Naive thymus-derived CD8-positive, alpha-beta T cell (primary cell): ENCODE data around the gene YBX1. TPM values are rescaled to one million over a fixed set of nuclear protein-coding genes. Genes with fewer than 3 reads are reported as not detected.
A peak's percentile ranks its signal among the peaks of the same experiment; 100 is the strongest.
"Not testable (repeated sequence)": the region's sequence is repeated elsewhere in the genome, so short reads cannot be mapped to it uniquely, and the experiment has no call there.

Experiments
- ATAC-seq, 2 donors: fragments of 150-1000 bp; cut with Tn5 transposase in 1 of 2; sonication (Bioruptor Pico), chemical (Tn5 transposase) in 1 of 2; 1 replicate in 1 of 2; 2 replicates in 1 of 2; pipeline ENCODE4 v1.10.0; 2021; ENCODE audit warnings: mild to moderate bottlenecking in 2 of 2, moderate library complexity in 2 of 2
- POLR2A ChIA-PET: fragments of 350-600 bp; sonication (Branson Sonifier 250); formaldehyde crosslinking; loops from one replicate; lab custom pipeline; 2021; ENCODE audit warnings: antibody characterized with exemption; lab: Charles Lee
- DNase-seq, 10 donors: peaks; one replicate each; pipeline versions ENCODE4 v3.0.0 to v3.0.0-alpha.2; 2020 to 2022
- H3K27ac Mint-ChIP-seq, 10 donors: one replicate each; pipeline ENCODE4 v1.8.0; 2020 to 2022; ENCODE audit warnings: mild to moderate bottlenecking in 10 of 10, mixed read lengths in 10 of 10, moderate library complexity in 4 of 10, inconsistent platforms in 1 of 10
- H3K27me3 Mint-ChIP-seq, 5 donors: one replicate each; pipeline ENCODE4 v1.8.0; 2021 to 2022; ENCODE audit warnings: mixed read lengths in 5 of 5
- H3K36me3 Mint-ChIP-seq, 3 donors: one replicate each; pipeline ENCODE4 v1.8.0; 2020 to 2022; ENCODE audit warnings: mixed read lengths in 3 of 3, mild to moderate bottlenecking in 2 of 3, inconsistent platforms in 1 of 3
- H3K4me1 Mint-ChIP-seq, 4 donors: one replicate each; pipeline ENCODE4 v1.8.0; 2021 to 2022; ENCODE audit warnings: mixed read lengths in 4 of 4
- H3K4me3 Mint-ChIP-seq, 10 donors: one replicate each; pipeline ENCODE4 v1.8.0; 2020 to 2022; ENCODE audit warnings: mild to moderate bottlenecking in 10 of 10, mixed read lengths in 10 of 10, moderate library complexity in 6 of 10, inconsistent platforms in 1 of 10
- H3K9me3 Mint-ChIP-seq, 9 donors: one replicate each; pipeline ENCODE4 v1.8.0; 2020 to 2022; ENCODE audit warnings: mixed read lengths in 9 of 9, mild to moderate bottlenecking in 3 of 9, inconsistent platforms in 1 of 9, moderate library complexity in 1 of 9
- polyA plus RNA-seq, 3 donors: library from polyadenylated mRNA; unstranded; fragments of 300-500 nt; fragmentation: Illumina TruSeq; gene quantifications; one replicate each; pipeline ENCODE4 v1.2.3, GENCODE V29; 2021
- total RNA-seq, 8 experiments: library from RNA in 2 of 8; stranded (reverse) in 2 of 8; gene quantifications; one replicate each; pipeline ENCODE4 v1.2.3 and lab custom pipeline; 2021 to 2026

YBX1 gene
- total and polyA plus RNA-seq, 5 experiments from 2014 or later, result 80.5 to 319 (median 89.2) TPM

GRCh38 chr1:42722403-42722802 is 40.2 kb downstream of the YBX1 start:
- not testable (repeated sequence) for H3K27me3 Mint-ChIP-seq, H3K4me1 Mint-ChIP-seq, H3K9me3 Mint-ChIP-seq, DNase-seq, H3K4me3 Mint-ChIP-seq, ATAC-seq, H3K27ac Mint-ChIP-seq
- H3K36me3 Mint-ChIP-seq, result peaks cover 0 to 13% (median 9%) of the 10 kb centered on the region in 3 donors
- POLR2A ChIA-PET, result interaction anchor here (0.7 kb wide), 2 partner anchors 981 to 1975 kb away, joined by 5 to 6 read pairs; no protein-coding TSS in a partner anchor

GRCh38 chr1:42723511-42723910 is 41.3 kb downstream of the YBX1 start:
- H3K4me3 Mint-ChIP-seq, result no peak overlapping the region
- H3K27me3 Mint-ChIP-seq, result no peaks in the 10 kb centered on the region
- POLR2A ChIA-PET, result no interaction called here
- no peaks in the 10 kb centered on the region for H3K9me3 Mint-ChIP-seq
- H3K27ac Mint-ChIP-seq, result peak overlapping the region in 1 of 10 donors; percentile 15
- H3K4me1 Mint-ChIP-seq, result no peaks in the 10 kb centered on the region
- peaks cover 0 to 5% (median 4%) of the 10 kb centered on the region in 3 donors for H3K36me3 Mint-ChIP-seq
- DNase-seq, result no peak
- no peak for ATAC-seq

GRCh38 chr1:42725820-42726219 is 43.6 kb downstream of the YBX1 start:
- ATAC-seq, H3K4me3 Mint-ChIP-seq, H3K27me3 Mint-ChIP-seq, POLR2A ChIA-PET, H3K36me3 Mint-ChIP-seq, H3K9me3 Mint-ChIP-seq, DNase-seq, H3K4me1 Mint-ChIP-seq: not testable (repeated sequence)
- peak overlapping the region in 1 of 10 donors; percentile 0 for H3K27ac Mint-ChIP-seq

GRCh38 chr1:42730002-42730401 is 47.8 kb downstream of the YBX1 start:
- ATAC-seq, result no peak
- POLR2A ChIA-PET, result no interaction called here
- Mint-ChIP-seq H3K27ac (no peak overlapping the region), H3K36me3 (no peaks in the 10 kb centered on the region), H3K4me3 (no peak overlapping the region), H3K4me1 (no peaks in the 10 kb centered on the region), H3K9me3 (no peaks in the 10 kb centered on the region), H3K27me3 (no peaks in the 10 kb centered on the region)
- no peak for DNase-seq

GRCh38 chr1:42730988-42731387 is 48.8 kb downstream of the YBX1 start:
- H3K27ac Mint-ChIP-seq, result no peak overlapping the region
- no peaks in the 10 kb centered on the region for H3K4me1 Mint-ChIP-seq
- POLR2A ChIA-PET, result interaction anchor here (0.6 kb wide), 1 partner anchor 138 kb away, joined by 5 read pairs; no protein-coding TSS in a partner anchor
- H3K4me3 Mint-ChIP-seq, result no peak overlapping the region
- ATAC-seq (no peak), DNase-seq (no peak)
- no peaks in the 10 kb centered on the region for H3K36me3 Mint-ChIP-seq
- no peaks in the 10 kb centered on the region for H3K9me3 Mint-ChIP-seq
- H3K27me3 Mint-ChIP-seq, result no peaks in the 10 kb centered on the region

GRCh38 chr1:42731585-42731984 is 49.4 kb downstream of the YBX1 start:
- POLR2A ChIA-PET, result interaction anchor here (0.6 kb wide), 1 partner anchor 139 kb away, joined by 5 read pairs; no protein-coding TSS in a partner anchor
- H3K4me3 Mint-ChIP-seq, result no peak overlapping the region
- peak overlapping the region in 1 of 10 donors; percentile 68 for H3K27ac Mint-ChIP-seq
- no peaks in the 10 kb centered on the region for H3K36me3 Mint-ChIP-seq
- ATAC-seq (no peak), DNase-seq (no peak)
- peaks cover 0 to 3% (median 2%) of the 10 kb centered on the region in 4 donors for H3K4me1 Mint-ChIP-seq
- no peaks in the 10 kb centered on the region for H3K9me3 Mint-ChIP-seq
- no peaks in the 10 kb centered on the region for H3K27me3 Mint-ChIP-seq

GRCh38 chr1:42732126-42732680 is 50.0 kb downstream of the YBX1 start:
- H3K9me3 Mint-ChIP-seq, result no peaks in the 10 kb centered on the region
- H3K4me3 Mint-ChIP-seq, result no peak overlapping the region
- ATAC-seq (no peak), DNase-seq (peak in 1 of 10 donors; percentile 3)
- H3K27ac Mint-ChIP-seq, result no peak overlapping the region
- no peaks in the 10 kb centered on the region for H3K36me3 Mint-ChIP-seq
- H3K27me3 Mint-ChIP-seq, result no peaks in the 10 kb centered on the region
- peaks cover 5 to 9% (median 7%) of the 10 kb centered on the region in 4 donors for H3K4me1 Mint-ChIP-seq
- POLR2A ChIA-PET, result no interaction called here

- H3K4me3 Mint-ChIP-seq, result no peak overlapping the region
- POLR2A ChIA-PET, result interaction anchor here (0.7 kb wide), 1 partner anchor 269 kb away, joined by 4 read pairs; no protein-coding TSS in a partner anchor
- H3K9me3 Mint-ChIP-seq, result no peaks in the 10 kb centered on the region
- no peaks in the 10 kb centered on the region for H3K27me3 Mint-ChIP-seq
- H3K4me1 Mint-ChIP-seq, result peaks cover 7 to 12% (median 11%) of the 10 kb centered on the region in 4 donors
- DNase-seq (peak in 1 of 10 donors; percentile 10), ATAC-seq (no peak)
- no peaks in the 10 kb centered on the region for H3K36me3 Mint-ChIP-seq
- H3K27ac Mint-ChIP-seq, result no peak overlapping the region
Measured at GRCh38 chr1:42733415-42734200, 51.4 kb downstream of the YBX1 start.

GRCh38 chr1:42734201-42735035 is 52.2 kb downstream of the YBX1 start:
- Mint-ChIP-seq H3K27ac (peak overlapping the region in 1 of 10 donors; percentile 40), H3K9me3 (no peaks in the 10 kb centered on the region), H3K27me3 (no peaks in the 10 kb centered on the region), H3K4me1 (peaks cover 7 to 12% (median 11%) of the 10 kb centered on the region in 4 donors), H3K4me3 (no peak overlapping the region), H3K36me3 (no peaks in the 10 kb centered on the region)
- ATAC-seq, result no peak
- POLR2A ChIA-PET, result no interaction called here
- no peak for DNase-seq

- DNase-seq (no peak), ATAC-seq (no peak)
- Mint-ChIP-seq H3K4me1 (peaks cover 7 to 12% (median 11%) of the 10 kb centered on the region in 4 donors), H3K36me3 (no peaks in the 10 kb centered on the region), H3K4me3 (no peak overlapping the region), H3K9me3 (no peaks in the 10 kb centered on the region), H3K27ac (peak overlapping the region in 1 of 10 donors; percentile 40), H3K27me3 (no peaks in the 10 kb centered on the region)
- POLR2A ChIA-PET, result no interaction called here
Measured at GRCh38 chr1:42735056-42735455, 52.8 kb downstream of the YBX1 start.

GRCh38 chr1:42735477-42736105 is 53.4 kb downstream of the YBX1 start:
- no peaks in the 10 kb centered on the region for H3K9me3 Mint-ChIP-seq

GRCh38 chr1:42736152-42736551 is 53.9 kb downstream of the YBX1 start:
- Mint-ChIP-seq H3K9me3 (no peaks in the 10 kb centered on the region), H3K36me3 (no peaks in the 10 kb centered on the region), H3K27ac (peak overlapping the region in 2 of 10 donors; percentile 68 to 74), H3K27me3 (no peaks in the 10 kb centered on the region), H3K4me3 (no peak overlapping the region), H3K4me1 (peaks cover 7 to 12% (median 11%) of the 10 kb centered on the region in 4 donors)
- POLR2A ChIA-PET, result no interaction called here
- DNase-seq, result no peak
- ATAC-seq, result no peak

More at GRCh38 chr1:42735477-42736105, 53.4 kb downstream of the YBX1 start:
- DNase-seq (no peak), ATAC-seq (no peak)
- no peak overlapping the region for H3K27ac Mint-ChIP-seq
- POLR2A ChIA-PET, result no interaction called here
- peaks cover 7 to 12% (median 11%) of the 10 kb centered on the region in 4 donors for H3K4me1 Mint-ChIP-seq
- no peaks in the 10 kb centered on the region for H3K36me3 Mint-ChIP-seq
- no peaks in the 10 kb centered on the region for H3K27me3 Mint-ChIP-seq
- no peak overlapping the region for H3K4me3 Mint-ChIP-seq
